ENCODE data around the gene MYL3.

Gene MYL3

GRCh38 chr3:46899151-46900006 is 36.1 kb upstream of the MYL3 start:
- no peak overlapping the region for H3K4me3 ChIP-seq (ENCODE audit: low read depth, low read length)
- TF ChIP-seq, protein P1, sequence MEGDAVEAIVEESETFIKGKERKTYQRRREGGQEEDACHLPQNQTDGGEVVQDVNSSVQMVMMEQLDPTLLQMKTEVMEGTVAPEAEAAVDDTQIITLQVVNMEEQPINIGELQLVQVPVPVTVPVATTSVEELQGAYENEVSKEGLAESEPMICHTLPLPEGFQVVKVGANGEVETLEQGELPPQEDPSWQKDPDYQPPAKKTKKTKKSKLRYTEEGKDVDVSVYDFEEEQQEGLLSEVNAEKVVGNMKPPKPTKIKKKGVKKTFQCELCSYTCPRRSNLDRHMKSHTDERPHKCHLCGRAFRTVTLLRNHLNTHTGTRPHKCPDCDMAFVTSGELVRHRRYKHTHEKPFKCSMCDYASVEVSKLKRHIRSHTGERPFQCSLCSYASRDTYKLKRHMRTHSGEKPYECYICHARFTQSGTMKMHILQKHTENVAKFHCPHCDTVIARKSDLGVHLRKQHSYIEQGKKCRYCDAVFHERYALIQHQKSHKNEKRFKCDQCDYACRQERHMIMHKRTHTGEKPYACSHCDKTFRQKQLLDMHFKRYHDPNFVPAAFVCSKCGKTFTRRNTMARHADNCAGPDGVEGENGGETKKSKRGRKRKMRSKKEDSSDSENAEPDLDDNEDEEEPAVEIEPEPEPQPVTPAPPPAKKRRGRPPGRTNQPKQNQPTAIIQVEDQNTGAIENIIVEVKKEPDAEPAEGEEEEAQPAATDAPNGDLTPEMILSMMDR (IDR thresholded peaks at IDR 0.05; ENCODE audit: borderline replicate concordance, insufficient read depth, low read depth, low read length): no peak

DNA sequence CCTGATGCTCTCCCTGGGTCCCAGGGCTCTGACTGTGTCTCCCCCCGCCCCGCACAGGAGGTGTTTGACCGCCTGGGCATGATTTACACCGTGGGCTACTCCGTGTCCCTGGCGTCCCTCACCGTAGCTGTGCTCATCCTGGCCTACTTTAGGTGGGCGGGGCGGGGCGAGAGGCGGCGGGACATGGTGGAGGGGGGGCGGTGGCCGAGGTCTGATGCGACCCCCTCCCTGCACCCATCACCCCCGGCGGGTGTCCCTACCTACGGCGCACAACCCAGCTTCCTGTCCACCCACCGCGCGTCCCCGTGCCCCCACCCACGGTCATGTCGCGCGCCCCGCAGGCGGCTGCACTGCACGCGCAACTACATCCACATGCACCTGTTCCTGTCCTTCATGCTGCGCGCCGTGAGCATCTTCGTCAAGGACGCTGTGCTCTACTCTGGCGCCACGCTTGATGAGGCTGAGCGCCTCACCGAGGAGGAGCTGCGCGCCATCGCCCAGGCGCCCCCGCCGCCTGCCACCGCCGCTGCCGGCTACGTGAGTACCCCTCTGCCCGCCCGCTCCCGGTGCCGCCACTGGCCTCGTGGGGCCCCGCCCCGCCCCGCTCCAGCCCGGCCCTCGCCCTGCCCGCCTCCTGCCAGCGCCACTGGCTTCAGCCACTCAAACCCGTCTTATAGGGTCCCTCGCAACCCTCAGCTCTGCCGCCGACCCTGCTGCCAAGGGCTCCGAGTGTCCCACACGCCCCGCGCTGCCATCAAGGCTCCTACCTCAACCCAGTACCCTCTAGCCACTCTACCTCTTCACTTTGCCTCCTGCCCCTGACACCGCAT is 35.3 kb upstream of the MYL3 start:
- TF ChIP-seq, protein P1 (IDR thresholded peaks at IDR 0.05; ENCODE audit: borderline replicate concordance, insufficient read depth, low read depth, low read length): no peak

DNA sequence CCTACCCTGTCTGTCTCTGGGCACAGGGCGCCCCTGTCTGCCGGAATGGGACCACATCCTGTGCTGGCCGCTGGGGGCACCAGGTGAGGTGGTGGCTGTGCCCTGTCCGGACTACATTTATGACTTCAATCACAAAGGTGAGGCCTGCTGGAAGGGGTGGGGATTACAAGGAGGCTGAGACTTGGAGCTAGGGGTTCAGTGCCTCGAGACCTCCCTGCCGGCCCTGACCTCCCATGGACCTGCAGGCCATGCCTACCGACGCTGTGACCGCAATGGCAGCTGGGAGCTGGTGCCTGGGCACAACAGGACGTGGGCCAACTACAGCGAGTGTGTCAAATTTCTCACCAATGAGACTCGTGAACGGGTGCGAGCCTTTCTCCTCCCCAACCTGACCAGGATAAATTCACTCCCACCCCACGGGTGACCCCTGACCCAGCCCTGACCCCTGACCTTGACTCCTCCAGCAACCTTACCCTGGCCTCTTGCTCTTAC is 34.6 kb upstream of the MYL3 start:
- no peak overlapping the region for H3K4me3 ChIP-seq (ENCODE audit: low read depth, low read length)
- TF ChIP-seq, protein P1 (IDR thresholded peaks at IDR 0.05; ENCODE audit: borderline replicate concordance, insufficient read depth, low read depth, low read length): no peak

More for the DNA sequence above, 35.3 kb upstream of the MYL3 start:
- H3K4me3 ChIP-seq (ENCODE audit: low read depth, low read length): no peak overlapping the region

DNA sequence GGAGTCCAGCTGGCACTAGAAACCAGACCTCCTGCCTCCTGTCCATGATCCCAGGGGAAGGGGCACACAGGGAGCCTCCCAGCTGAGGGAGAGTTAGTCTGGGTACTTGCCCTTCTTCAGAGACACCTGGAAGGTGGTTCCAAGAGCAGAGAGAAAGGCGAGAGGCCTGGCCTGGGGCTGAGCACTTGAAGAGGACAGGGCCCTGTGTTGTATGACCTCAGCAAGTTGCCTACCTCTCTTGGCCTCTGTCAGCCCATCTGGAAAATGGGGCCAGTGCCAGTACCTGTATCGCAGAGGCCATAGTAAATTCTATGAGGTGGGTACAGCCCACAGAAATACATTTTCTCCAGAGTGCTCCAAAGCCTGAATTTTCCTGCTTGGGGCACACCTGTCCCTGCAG is 33.8 kb upstream of the MYL3 start:
- TF ChIP-seq, protein P1 (IDR thresholded peaks at IDR 0.05; ENCODE audit: borderline replicate concordance, insufficient read depth, low read depth, low read length): no peak

DNA sequence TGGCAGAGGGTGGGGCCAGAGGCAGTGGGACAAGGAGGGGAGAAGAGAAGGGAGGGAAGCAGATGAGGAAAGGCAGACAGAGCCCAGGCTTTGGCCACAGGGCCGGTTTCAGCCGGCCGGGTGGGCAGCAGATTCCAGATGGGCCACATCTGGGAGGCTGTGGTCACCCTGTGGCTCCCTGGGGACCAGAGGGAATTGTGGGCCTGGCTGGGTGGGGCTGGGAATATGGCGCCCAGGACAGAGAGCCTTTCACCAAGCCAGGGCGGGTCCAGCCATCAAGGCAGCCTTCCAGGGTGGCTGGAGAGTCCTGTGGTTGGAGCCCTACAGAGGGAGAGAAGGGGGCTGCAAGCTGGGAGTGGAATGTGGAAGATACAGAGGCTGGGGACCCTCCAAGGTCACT is 33.1 kb upstream of the MYL3 start:
- H3K4me3 ChIP-seq (ENCODE audit: low read depth, low read length): no peak overlapping the region
- TF ChIP-seq, protein P1 (IDR thresholded peaks at IDR 0.05; ENCODE audit: borderline replicate concordance, insufficient read depth, low read depth, low read length): no peak

More for the DNA sequence above, 33.8 kb upstream of the MYL3 start:
- no peak overlapping the region for H3K4me3 ChIP-seq (ENCODE audit: low read depth, low read length)

DNA sequence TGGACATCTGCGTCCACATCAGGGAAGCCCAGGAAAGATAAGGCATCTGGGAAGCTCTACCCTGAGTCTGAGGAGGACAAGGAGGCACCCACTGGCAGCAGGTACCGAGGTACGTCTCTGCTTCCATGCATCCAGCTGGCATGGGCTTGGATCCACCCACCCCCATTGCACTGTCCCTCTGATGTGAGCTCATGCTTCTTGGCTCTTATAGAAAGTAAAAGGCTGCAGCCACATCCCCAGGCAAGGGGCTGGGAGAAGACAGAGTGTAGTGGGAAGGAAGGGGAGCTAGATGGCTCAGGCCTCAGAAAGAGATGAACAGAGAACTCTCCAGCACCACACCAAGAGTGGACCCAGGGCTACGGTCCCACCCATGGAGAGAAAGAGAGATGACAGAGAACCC is 32.5 kb upstream of the MYL3 start:
- H3K4me3 ChIP-seq (ENCODE audit: low read depth, low read length): no peak overlapping the region

More for the DNA sequence above, 32.5 kb upstream of the MYL3 start:
- TF ChIP-seq, protein P1 (IDR thresholded peaks at IDR 0.05; ENCODE audit: borderline replicate concordance, insufficient read depth, low read depth, low read length): no peak
